ENCODE results near the gene INSC.

DNA sequence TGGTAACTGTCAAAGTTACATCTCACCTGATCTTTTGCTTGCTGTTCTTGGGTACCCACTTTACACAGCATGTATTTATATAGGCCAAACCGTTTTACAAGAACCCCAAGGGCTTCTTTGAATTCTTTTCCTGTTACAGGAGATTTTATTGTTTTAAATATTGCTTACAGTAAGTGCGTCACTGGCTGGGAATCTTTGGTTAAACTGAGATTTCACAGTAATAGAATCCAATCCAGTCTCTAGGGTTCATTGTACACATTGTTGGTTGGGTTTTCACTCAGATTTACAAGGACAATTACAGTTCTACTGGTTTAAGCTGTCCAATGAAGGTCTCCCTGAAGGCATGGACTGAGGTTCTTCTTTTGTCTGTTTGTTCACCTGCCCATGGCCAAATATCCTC lies 171.7 kb downstream of the INSC start:
- TF ChIP-seq, protein P1, sequence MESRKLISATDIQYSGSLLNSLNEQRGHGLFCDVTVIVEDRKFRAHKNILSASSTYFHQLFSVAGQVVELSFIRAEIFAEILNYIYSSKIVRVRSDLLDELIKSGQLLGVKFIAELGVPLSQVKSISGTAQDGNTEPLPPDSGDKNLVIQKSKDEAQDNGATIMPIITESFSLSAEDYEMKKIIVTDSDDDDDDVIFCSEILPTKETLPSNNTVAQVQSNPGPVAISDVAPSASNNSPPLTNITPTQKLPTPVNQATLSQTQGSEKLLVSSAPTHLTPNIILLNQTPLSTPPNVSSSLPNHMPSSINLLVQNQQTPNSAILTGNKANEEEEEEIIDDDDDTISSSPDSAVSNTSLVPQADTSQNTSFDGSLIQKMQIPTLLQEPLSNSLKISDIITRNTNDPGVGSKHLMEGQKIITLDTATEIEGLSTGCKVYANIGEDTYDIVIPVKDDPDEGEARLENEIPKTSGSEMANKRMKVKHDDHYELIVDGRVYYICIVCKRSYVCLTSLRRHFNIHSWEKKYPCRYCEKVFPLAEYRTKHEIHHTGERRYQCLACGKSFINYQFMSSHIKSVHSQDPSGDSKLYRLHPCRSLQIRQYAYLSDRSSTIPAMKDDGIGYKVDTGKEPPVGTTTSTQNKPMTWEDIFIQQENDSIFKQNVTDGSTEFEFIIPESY (IDR thresholded peaks at IDR 0.05; ENCODE audit: extremely low read depth, insufficient replicate concordance, low read length), result no peak
- TF ChIP-seq EZH2 (IDR thresholded peaks at IDR 0.05), result no peak
- TF ChIP-seq, protein P2, sequence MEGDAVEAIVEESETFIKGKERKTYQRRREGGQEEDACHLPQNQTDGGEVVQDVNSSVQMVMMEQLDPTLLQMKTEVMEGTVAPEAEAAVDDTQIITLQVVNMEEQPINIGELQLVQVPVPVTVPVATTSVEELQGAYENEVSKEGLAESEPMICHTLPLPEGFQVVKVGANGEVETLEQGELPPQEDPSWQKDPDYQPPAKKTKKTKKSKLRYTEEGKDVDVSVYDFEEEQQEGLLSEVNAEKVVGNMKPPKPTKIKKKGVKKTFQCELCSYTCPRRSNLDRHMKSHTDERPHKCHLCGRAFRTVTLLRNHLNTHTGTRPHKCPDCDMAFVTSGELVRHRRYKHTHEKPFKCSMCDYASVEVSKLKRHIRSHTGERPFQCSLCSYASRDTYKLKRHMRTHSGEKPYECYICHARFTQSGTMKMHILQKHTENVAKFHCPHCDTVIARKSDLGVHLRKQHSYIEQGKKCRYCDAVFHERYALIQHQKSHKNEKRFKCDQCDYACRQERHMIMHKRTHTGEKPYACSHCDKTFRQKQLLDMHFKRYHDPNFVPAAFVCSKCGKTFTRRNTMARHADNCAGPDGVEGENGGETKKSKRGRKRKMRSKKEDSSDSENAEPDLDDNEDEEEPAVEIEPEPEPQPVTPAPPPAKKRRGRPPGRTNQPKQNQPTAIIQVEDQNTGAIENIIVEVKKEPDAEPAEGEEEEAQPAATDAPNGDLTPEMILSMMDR (IDR thresholded peaks at IDR 0.05 in 2 of 3, conservative IDR thresholded peaks at IDR 0.05 in 1 of 3; ENCODE audit: borderline replicate concordance in 1 of 3, insufficient read depth in 1 of 3, low read depth in 2 of 3, low read length in 2 of 3), result no peak

Measured in HCT116 (cell line).